H1 (cell line): Measurements from ENCODE around the gene HPGDS. TPM values are rescaled to one million over a fixed set of nuclear protein-coding genes. Genes with fewer than 3 reads are reported as not detected.

Source experiments
- CTCF ChIA-PET: fragments of 300-600 bp; sonication (Branson Sonifier 250); formaldehyde crosslinking; loops from one replicate; lab custom pipeline; 2021; ENCODE audit not compliant: partially characterized antibody; lab: Charles Lee
- POLR2A ChIA-PET: fragments of 300-600 bp; sonication (Branson Sonifier 250); formaldehyde crosslinking; loops from one replicate; lab custom pipeline; 2021; ENCODE audit warnings: inconsistent platforms; ENCODE audit not compliant: partially characterized antibody; lab: Charles Lee
- DNase-seq, 2 experiments: peaks; one replicate each; pipeline versions ENCODE4 v3.0.0 to v3.0.0-alpha.2; 2010 to 2022; ENCODE audit warnings: low spot score in 2 of 2, low read depth in 1 of 2, mixed read lengths in 1 of 2
- FAIRE-seq: peaks from 2 replicates; lab custom pipeline; 2011; peaks lifted over from hg19 to GRCh38; lab: Jason Lieb, UNC
- H2AFZ ChIP-seq: 2 replicates; pipeline ENCODE4 v1.8.1; 2012; ENCODE audit warnings: low read length, inconsistent platforms
- H2AK5ac ChIP-seq: 2 replicates; pipeline ENCODE4 v1.6.1; 2013; ENCODE audit warnings: low read depth, low read length
- H2BK120ac ChIP-seq: replicated peaks from 2 replicates; pipeline ENCODE3; 2013; ENCODE audit warnings: low read depth, low read length, inconsistent platforms
- H2BK12ac ChIP-seq: 2 replicates; pipeline ENCODE4 v1.6.1; 2013; ENCODE audit warnings: low read depth, low read length
- H2BK15ac ChIP-seq: 2 replicates; pipeline ENCODE4 v1.6.1; 2013; ENCODE audit warnings: low read length
- H2BK20ac ChIP-seq: 2 replicates; pipeline ENCODE4 v1.6.1; 2013; ENCODE audit warnings: low read length
- H2BK5ac ChIP-seq: 2 replicates; pipeline ENCODE4 v1.6.1; 2013; ENCODE audit warnings: low read depth, low read length
- H3K14ac ChIP-seq: 2 replicates; pipeline ENCODE4 v1.6.1; 2013; ENCODE audit warnings: inconsistent platforms; ENCODE audit not compliant: insufficient read length
- H3K18ac ChIP-seq: 2 replicates; pipeline ENCODE4 v1.6.1; 2013; ENCODE audit warnings: low read length; ENCODE audit errors: extremely low read depth
- H3K23ac ChIP-seq: 2 replicates; pipeline ENCODE4 v1.6.1; 2013; ENCODE audit warnings: inconsistent platforms; ENCODE audit not compliant: insufficient read length
- H3K23me2 ChIP-seq: 2 replicates; pipeline ENCODE4 v1.6.1; 2013; ENCODE audit warnings: low read depth, low read length
- H3K27ac ChIP-seq: 2 replicates; pipeline ENCODE4 v1.6.1; 2011; ENCODE audit warnings: low read depth, low read length, inconsistent platforms
- H3K27me3 ChIP-seq, 4 experiments: replicated peaks in 1 of 4; 1 replicate in 1 of 4; 2 replicates in 3 of 4; pipeline versions ENCODE4 v1.6.1 to v1.8.1; 2011 to 2013; ENCODE audit warnings: low read length in 3 of 4, mild to moderate bottlenecking in 3 of 4, inconsistent platforms in 2 of 4, mixed read lengths in 2 of 4, moderate library complexity in 1 of 4; ENCODE audit not compliant: control insufficient read depth in 3 of 4, insufficient read depth in 3 of 4; ENCODE audit errors: extremely low read depth in 1 of 4
- H3K36me3 ChIP-seq, 4 experiments: 2 replicates each; pipeline versions ENCODE4 v1.6.1 to v1.8.1; 2011 to 2013; ENCODE audit warnings: mild to moderate bottlenecking in 4 of 4, low read length in 3 of 4, moderate library complexity in 2 of 4, control low read depth in 1 of 4, inconsistent platforms in 1 of 4; ENCODE audit not compliant: insufficient read depth in 4 of 4, control insufficient read depth in 2 of 4
- H3K4ac ChIP-seq: replicated peaks from 2 replicates; pipeline ENCODE3; 2013; ENCODE audit warnings: low read length, low read depth, mixed read lengths, inconsistent platforms; ENCODE audit not compliant: insufficient read length
- H3K4me1 ChIP-seq, 4 experiments: replicated peaks in 1 of 4; 1 replicate in 1 of 4; 2 replicates in 3 of 4; pipeline versions ENCODE4 v1.6.1 to v1.8.1; 2011 to 2013; ENCODE audit warnings: low read length in 3 of 4, inconsistent platforms in 2 of 4, mixed read lengths in 1 of 4; ENCODE audit not compliant: insufficient read depth in 4 of 4, control insufficient read depth in 3 of 4
- H3K4me2 ChIP-seq, 2 experiments: 2 replicates each; pipeline versions ENCODE4 v1.6.1 to v1.8.1; 2011 to 2013; ENCODE audit warnings: low read depth in 2 of 2, low read length in 2 of 2, control low read depth in 1 of 2, inconsistent platforms in 1 of 2, mild to moderate bottlenecking in 1 of 2; ENCODE audit not compliant: insufficient read depth in 1 of 2
- H3K4me3 ChIP-seq, 4 experiments: fragments of 200-600, 300-600 bp in 1 of 4; sonication (generic), shearing (Covaris generic), sonication (Bioruptor Twin) in 1 of 4; 2 replicates each; pipeline versions ENCODE4 v1.5.1 to v1.8.1; 2011 to 2016; ENCODE audit warnings: low read length in 4 of 4, low read depth in 3 of 4, control low read depth in 2 of 4, inconsistent platforms in 2 of 4, mild to moderate bottlenecking in 2 of 4, mixed read lengths in 1 of 4, moderate library complexity in 1 of 4; ENCODE audit not compliant: insufficient read depth in 2 of 4; ENCODE audit errors: extremely low read depth in 1 of 4
- H3K56ac ChIP-seq: replicated peaks from 2 replicates; pipeline ENCODE3; 2013; ENCODE audit warnings: low read depth, mild to moderate bottlenecking, mixed read lengths, low read length, inconsistent platforms; ENCODE audit not compliant: insufficient read length
- H3K79me1 ChIP-seq: 2 replicates; pipeline ENCODE4 v1.6.1; 2013; ENCODE audit warnings: low read depth, low read length, control low read depth
- H3K79me2 ChIP-seq, 2 experiments: 2 replicates each; pipeline versions ENCODE4 v1.6.1 to v1.8.1; 2012 to 2013; ENCODE audit warnings: low read length in 2 of 2, mild to moderate bottlenecking in 2 of 2, inconsistent platforms in 1 of 2; ENCODE audit not compliant: insufficient read depth in 2 of 2, control insufficient read depth in 1 of 2
- H3K9ac ChIP-seq, 4 experiments: replicated peaks in 1 of 4; 1 replicate in 1 of 4; 2 replicates in 3 of 4; pipeline versions ENCODE4 v1.6.1 to v1.8.1; 2011 to 2013; ENCODE audit warnings: low read depth in 3 of 4, low read length in 3 of 4, control low read depth in 2 of 4, mild to moderate bottlenecking in 2 of 4, moderate library complexity in 2 of 4, inconsistent platforms in 1 of 4; ENCODE audit errors: extremely low read depth in 1 of 4
- H3K9me3 ChIP-seq, 2 experiments: 2 replicates each; pipeline versions ENCODE4 v1.6.1 to v1.8.1; 2012 to 2013; ENCODE audit warnings: mild to moderate bottlenecking in 2 of 2, moderate library complexity in 2 of 2, control low read depth in 1 of 2, inconsistent platforms in 1 of 2, low read depth in 1 of 2, low read length in 1 of 2, mixed read lengths in 1 of 2; ENCODE audit not compliant: insufficient read depth in 2 of 2
- H4K20me1 ChIP-seq, 2 experiments: replicated peaks in 1 of 2; 2 replicates each; pipeline versions ENCODE3 to v1.8.1; 2011 to 2013; ENCODE audit warnings: inconsistent platforms in 2 of 2, low read length in 2 of 2, mild to moderate bottlenecking in 1 of 2; ENCODE audit not compliant: insufficient read depth in 2 of 2, control insufficient read depth in 1 of 2
- H4K5ac ChIP-seq: 2 replicates; pipeline ENCODE4 v1.6.1; 2013; ENCODE audit warnings: low read length, low read depth, mixed read lengths, inconsistent platforms; ENCODE audit not compliant: insufficient read length
- H4K8ac ChIP-seq: 2 replicates; pipeline ENCODE4 v1.8.0; 2013; ENCODE audit warnings: mild to moderate bottlenecking, moderate library complexity, low read length, inconsistent platforms; ENCODE audit not compliant: insufficient read depth; ENCODE audit errors: extremely low read depth
- H4K91ac ChIP-seq: replicated peaks from 2 replicates; pipeline ENCODE3; 2013; ENCODE audit warnings: low read length, mixed read lengths, inconsistent platforms; ENCODE audit not compliant: insufficient read length
- ATF3 ChIP-seq: IDR thresholded peaks from 2 replicates; pipeline ENCODE4 v1.6.1; 2011; ENCODE audit warnings: low read depth, mild to moderate bottlenecking, low read length; ENCODE audit not compliant: insufficient read depth
- BRCA1 ChIP-seq: IDR thresholded peaks from 2 replicates; pipeline ENCODE4 v1.6.1; 2012; ENCODE audit warnings: low read depth, low read length, improper control_type of control experiment
- CBX8 ChIP-seq: fragments of 300-800, 300-1000 bp; sonication (generic); IDR thresholded peaks from 2 replicates; pipeline ENCODE4 v1.7.1; 2016; ENCODE audit warnings: low read depth, low read length, borderline replicate concordance
- CEBPB ChIP-seq: IDR thresholded peaks from 2 replicates; pipeline ENCODE4 v1.6.1; 2012; ENCODE audit warnings: low read depth, low read length
- CREB1 ChIP-seq: IDR thresholded peaks from 2 replicates; pipeline ENCODE4 v1.6.1; 2012; ENCODE audit warnings: inconsistent platforms
- E2F6 ChIP-seq: IDR thresholded peaks from 2 replicates; pipeline ENCODE4 v1.6.1; 2012; ENCODE audit warnings: inconsistent platforms
- GABPA ChIP-seq: IDR thresholded peaks from 2 replicates; pipeline ENCODE4 v1.6.1; 2011; ENCODE audit warnings: mild to moderate bottlenecking, low read length, moderate library complexity, borderline replicate concordance; ENCODE audit not compliant: insufficient read depth
- HDAC2 ChIP-seq, 2 experiments: fragments of 300-600 bp in 1 of 2; sonication (generic) in 1 of 2; IDR thresholded peaks; 2 replicates each; pipeline ENCODE4 v1.6.1; 2011 to 2012; ENCODE audit warnings: low read depth in 2 of 2, low read length in 2 of 2, mild to moderate bottlenecking in 2 of 2, moderate library complexity in 2 of 2, borderline replicate concordance in 1 of 2, inconsistent platforms in 1 of 2
- JUND ChIP-seq: IDR thresholded peaks from 2 replicates; pipeline ENCODE4 v1.6.1; 2011; ENCODE audit warnings: mild to moderate bottlenecking, improper control_type of control experiment, low read length
- MAFK ChIP-seq: IDR thresholded peaks from 2 replicates; pipeline ENCODE4 v1.6.1; 2012; ENCODE audit warnings: low read depth, mild to moderate bottlenecking, improper control_type of control experiment, low read length
- NRF1 ChIP-seq: IDR thresholded peaks from 2 replicates; pipeline ENCODE4 v1.6.1; 2011; ENCODE audit warnings: mild to moderate bottlenecking, low read depth, low read length, improper control_type of control experiment
- POLR2AphosphoS5 ChIP-seq: IDR thresholded peaks from 2 replicates; pipeline ENCODE4 v1.6.1; 2011; ENCODE audit warnings: low read depth, low read length
- SIN3A ChIP-seq, 2 experiments: IDR thresholded peaks in 1 of 2; conservative IDR thresholded peaks in 1 of 2; 2 replicates each; pipeline ENCODE4 v1.6.1; 2011 to 2012; ENCODE audit warnings: low read length in 2 of 2, improper control_type of control experiment in 1 of 2, low read depth in 1 of 2, mild to moderate bottlenecking in 1 of 2
- SIRT6 ChIP-seq: IDR thresholded peaks from one replicate; pipeline ENCODE4 v1.7.1; 2012; ENCODE audit warnings: low read length, inconsistent platforms
- TBP ChIP-seq: IDR thresholded peaks from 2 replicates; pipeline ENCODE4 v1.6.1; 2011; ENCODE audit warnings: low read depth, low read length, improper control_type of control experiment
- polyA plus RNA-seq, 7 experiments: library from polyadenylated mRNA; depleted of rRNA in 3 of 7; stranded (reverse) in 5 of 7; unstranded in 2 of 7; fragments of >200 nt in 5 of 7; fragments of 200-250 nt in 2 of 7; gene quantifications; 1 replicate in 5 of 7; 2 replicates in 1 of 7; 4 replicates in 1 of 7; pipeline versions ENCODE4 v1.2.1 to v1.2.3, GENCODE V29; 2011 to 2013; ENCODE audit warnings: missing spikeins in 2 of 7, mixed read lengths in 2 of 7
- total RNA-seq: library from RNA; stranded (reverse); fragmentation: NEBNext Ultra II Directional; extraction: Animal tissue kit (Norgen Biotek cat#: 25700); gene quantifications from 2 replicates; pipeline ENCODE4 v1.2.1, GENCODE V29; 2021

Gene HPGDS
- total and polyA plus RNA-seq, 2 of the 8 experiments (the other 6 are each of a cell fraction or from before 2014, with no cell fraction given) = not detected

GRCh38 chr4:94358101-94358500 lies 15.5 kb upstream of the HPGDS start:
- H3K9me3 ChIP-seq = no peaks in the 10 kb centered on the region
- no peaks in the 10 kb centered on the region for H3K79me2 ChIP-seq
- no peak overlapping the region for H3K4me2 ChIP-seq
- H3K14ac ChIP-seq = no peak overlapping the region
- H2BK12ac ChIP-seq = no peak overlapping the region
- no peak overlapping the region for H3K23ac ChIP-seq
- H2BK15ac ChIP-seq = no peak overlapping the region
- H2AK5ac ChIP-seq = no peak overlapping the region
- H2BK5ac ChIP-seq = no peak overlapping the region
- no peak overlapping the region for H2BK20ac ChIP-seq
- no peak overlapping the region for H3K4me3 ChIP-seq
- H3K18ac ChIP-seq = no peak overlapping the region
- H3K4me1 ChIP-seq = no peaks in the 10 kb centered on the region
- H3K56ac ChIP-seq = no peak overlapping the region
- no peak overlapping the region for H2AFZ ChIP-seq
- no peaks in the 10 kb centered on the region for H3K36me3 ChIP-seq
- no peaks in the 10 kb centered on the region for H3K79me1 ChIP-seq
- DNase-seq (no peak), FAIRE-seq (no peak)
- no peak overlapping the region for H4K91ac ChIP-seq
- no peaks in the 10 kb centered on the region for H3K23me2 ChIP-seq
- CTCF ChIA-PET = interaction anchor here (1.3 kb wide), 1 partner anchor 18 kb away, joined by 4 read pairs; no protein-coding TSS in a partner anchor
- H2BK120ac ChIP-seq = no peak overlapping the region
- H3K27ac ChIP-seq = no peak overlapping the region
- H3K27me3 ChIP-seq = no peaks in the 10 kb centered on the region
- H4K8ac ChIP-seq = no peak overlapping the region
- H4K20me1 ChIP-seq = no peaks in the 10 kb centered on the region
- H4K5ac ChIP-seq = no peak overlapping the region
- no peak overlapping the region for H3K4ac ChIP-seq
- H3K9ac ChIP-seq = no peak overlapping the region
- POLR2A ChIA-PET = no interaction called here
- TF ChIP-seq CEBPB = no peak
- TF ChIP-seq GABPA = no peak
- TF ChIP-seq CREB1 = no peak
- no peak for TF ChIP-seq NRF1
- no peak for TF ChIP-seq BRCA1
- TF ChIP-seq E2F6 = no peak
- TF ChIP-seq CBX8 = no peak
- TF ChIP-seq ATF3 = no peak
- no peak for TF ChIP-seq POLR2AphosphoS5
- no peak for TF ChIP-seq SIN3A (conservative IDR thresholded peaks at IDR 0.05 in 1 of 2, IDR thresholded peaks at IDR 0.05 in 1 of 2; ENCODE audit: low read depth in 1 of 2, low read length in 2 of 2)
- no peak for TF ChIP-seq MAFK
- TF ChIP-seq SIRT6 = no peak
- TF ChIP-seq JUND = no peak
- no peak for TF ChIP-seq HDAC2 (IDR thresholded peaks at IDR 0.05; ENCODE audit: borderline replicate concordance in 1 of 2, low read depth in 2 of 2, low read length in 2 of 2)
- no peak for TF ChIP-seq TBP
